AML-193 (cell line): ENCODE measurements around the gene AGO3.
"Not testable (repeated sequence)": the region's sequence is repeated elsewhere in the genome, so short reads cannot be mapped to it uniquely, and the experiment has no call there.

Experiments used
- DNase-seq, 2 experiments: peaks; one replicate each; lab custom pipeline; 2025; lab: John Stamatoyannopoulos, UW

Gene AGO3

DNA sequence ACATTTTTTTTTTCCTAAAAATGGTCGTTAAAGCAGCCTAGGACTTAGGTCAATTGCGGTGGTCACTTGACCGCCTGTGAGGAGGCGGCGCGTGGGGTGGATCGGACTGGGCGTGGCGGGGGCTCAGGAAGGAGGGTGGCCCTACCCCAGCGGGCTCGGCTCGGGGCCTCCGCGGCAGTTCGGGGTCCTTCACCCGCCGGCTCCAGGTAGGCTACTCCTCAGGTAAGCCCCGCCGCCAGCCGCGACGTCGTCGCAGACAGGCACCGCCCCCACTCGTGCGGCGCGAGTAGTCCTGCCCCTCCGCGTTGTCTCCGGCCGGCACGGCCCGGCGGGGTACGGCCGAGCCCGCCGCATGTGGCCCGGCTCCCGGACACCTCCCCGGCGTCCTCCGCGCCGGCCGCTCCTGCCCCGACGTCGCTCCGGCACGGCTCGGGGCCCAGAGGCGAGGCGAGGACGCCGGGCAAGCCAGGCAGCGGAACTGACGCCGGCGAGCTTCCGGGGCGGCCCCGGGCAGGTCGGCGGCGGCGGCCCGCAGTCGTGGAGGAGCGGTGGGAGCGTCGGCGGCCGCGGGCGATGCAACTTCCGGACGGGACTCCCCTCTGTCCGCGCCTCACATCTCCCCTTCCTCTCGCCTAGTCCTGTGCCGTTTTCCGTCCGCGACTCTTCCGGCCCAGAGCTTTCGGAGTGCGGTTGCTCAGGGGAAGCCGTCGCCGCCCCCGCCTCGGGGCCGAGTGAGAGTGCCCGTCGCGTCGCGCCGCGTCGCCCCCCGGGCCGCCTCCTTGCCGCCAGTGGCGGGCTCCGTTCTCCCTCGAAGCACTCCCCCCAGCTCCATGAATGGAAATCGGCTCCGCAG is at the start of gene AGO3:
AGO3 (plus strand) TSS at position 513 of the 853 bp plus-strand sequence; CDS start at position 835, 322 bp downstream.
- peak; percentile 74 to 76 for DNase-seq

DNA sequence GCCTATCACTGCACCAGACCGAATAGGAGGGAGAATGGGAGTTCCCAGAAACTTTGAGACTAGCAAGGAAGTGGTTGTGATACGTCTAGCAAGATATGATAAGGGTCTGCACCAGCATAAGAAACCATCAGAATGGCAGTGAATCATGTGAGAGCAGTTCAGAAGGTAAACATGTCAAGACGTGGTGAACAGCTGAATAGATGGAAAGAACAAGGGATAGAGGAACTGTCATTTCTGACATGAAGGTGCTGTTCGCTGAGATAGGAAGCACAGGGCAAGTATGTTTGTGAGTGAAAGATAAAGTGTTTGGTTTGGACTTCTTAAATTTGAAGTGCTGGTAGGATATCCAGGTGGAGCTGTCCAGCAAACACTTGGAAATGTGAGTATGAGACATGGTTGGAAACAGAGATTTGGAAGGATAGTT is 49.0 kb upstream of the AGO3 start:
- no peak for DNase-seq

DNA sequence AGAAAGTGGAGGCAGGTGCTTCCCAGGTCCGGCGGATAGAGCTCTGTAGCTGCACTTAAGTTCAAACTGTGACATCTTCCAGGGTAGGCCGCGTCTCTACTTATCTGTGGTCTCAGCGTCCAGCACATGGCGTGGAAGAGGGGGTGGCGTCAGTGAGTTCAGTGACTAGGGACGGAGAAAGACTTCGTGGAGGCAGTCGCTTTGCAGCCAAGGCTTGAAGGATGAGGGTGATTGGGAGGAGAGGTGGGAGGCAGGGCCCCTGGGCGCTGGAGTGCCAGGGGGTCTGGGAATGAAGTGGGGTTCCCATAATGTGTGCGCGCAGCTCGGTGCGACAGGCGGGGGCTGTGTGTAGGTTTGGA is 48.3 kb upstream of the AGO3 start:
- DNase-seq: no peak

DNA sequence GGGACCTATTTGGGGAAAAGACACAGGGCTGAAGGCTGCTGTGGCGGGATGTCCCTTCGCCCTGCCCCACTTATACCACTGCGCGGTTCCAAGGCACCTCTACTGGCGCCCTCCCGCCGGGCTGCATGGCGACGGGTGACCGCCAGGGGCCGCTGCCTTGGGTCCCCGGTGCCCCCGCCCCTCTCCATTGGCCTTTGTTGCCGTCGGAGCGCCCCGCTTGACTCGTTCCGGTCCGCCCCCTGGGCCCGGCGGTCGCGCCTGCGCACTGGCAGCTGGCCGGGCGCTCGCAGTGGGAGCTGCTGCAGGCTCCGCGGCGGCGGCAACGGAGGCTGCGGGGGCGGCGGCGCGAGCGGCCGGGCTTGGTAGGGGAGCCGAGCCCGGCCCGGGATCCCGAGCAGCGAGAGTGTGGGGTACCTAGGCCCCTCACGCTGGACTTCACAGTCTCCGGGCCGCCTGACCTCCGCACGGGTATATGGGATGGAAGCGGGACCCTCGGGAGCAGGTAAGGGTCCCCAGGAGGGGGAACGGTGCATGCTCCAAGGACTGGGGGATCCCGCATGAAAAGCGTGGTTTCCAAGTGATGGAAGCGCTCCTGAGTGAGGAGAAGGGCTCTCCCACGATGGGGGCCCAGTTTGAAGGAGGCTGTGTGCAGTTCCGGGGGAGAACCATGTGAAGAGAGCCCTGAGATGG is 47.8 kb upstream of the AGO3 start, which contains the start of gene AGO1:
AGO1 (plus strand) TSS at position 265 of the 690 bp plus-strand sequence; CDS start at position 478, 213 bp downstream.
- DNase-seq: peak; percentile 82 to 86

DNA sequence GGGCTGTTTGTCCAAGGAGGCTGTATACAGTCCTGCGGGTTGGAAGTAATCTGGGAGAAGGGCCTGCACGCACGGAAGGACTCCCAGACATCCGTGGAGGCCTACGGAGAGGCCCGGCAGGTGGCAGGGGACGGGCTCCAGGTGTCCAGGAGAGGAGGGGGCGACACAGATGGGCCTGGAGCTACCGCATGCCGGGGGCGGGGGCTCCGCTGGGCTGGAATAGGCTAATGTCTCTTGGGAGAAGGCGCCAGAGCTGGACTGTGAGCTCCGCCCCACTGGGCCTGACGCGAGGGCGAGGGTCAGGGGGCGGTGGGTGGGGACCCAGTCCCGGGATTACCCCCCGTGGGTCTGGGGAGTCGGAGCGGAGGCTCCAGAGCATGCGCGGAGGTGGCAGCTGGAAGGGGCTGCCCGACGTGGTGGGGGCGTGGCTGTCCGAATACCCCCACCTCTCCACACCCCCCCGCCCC is 47.2 kb upstream of the AGO3 start:
- no peak for DNase-seq

DNA sequence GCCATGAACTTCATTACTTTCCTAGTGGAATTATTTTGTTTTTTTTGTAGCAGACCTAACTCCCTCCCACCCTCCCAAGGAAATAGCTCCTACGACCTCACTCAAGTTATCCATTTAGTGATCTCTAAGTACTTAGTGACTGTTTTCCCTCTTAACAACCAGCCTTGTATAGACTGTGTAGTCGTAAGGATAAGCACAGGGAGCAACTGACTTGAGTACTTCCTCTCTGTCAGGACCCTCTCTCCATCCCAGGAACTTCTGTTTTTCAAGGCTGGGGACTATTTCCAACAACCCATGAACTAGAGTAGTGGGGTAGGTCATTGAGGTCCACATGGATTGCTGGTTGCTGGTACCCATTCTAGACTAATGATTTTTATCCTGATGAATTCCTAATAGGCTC is 46.0 kb upstream of the AGO3 start:
- DNase-seq: no peak

DNA sequence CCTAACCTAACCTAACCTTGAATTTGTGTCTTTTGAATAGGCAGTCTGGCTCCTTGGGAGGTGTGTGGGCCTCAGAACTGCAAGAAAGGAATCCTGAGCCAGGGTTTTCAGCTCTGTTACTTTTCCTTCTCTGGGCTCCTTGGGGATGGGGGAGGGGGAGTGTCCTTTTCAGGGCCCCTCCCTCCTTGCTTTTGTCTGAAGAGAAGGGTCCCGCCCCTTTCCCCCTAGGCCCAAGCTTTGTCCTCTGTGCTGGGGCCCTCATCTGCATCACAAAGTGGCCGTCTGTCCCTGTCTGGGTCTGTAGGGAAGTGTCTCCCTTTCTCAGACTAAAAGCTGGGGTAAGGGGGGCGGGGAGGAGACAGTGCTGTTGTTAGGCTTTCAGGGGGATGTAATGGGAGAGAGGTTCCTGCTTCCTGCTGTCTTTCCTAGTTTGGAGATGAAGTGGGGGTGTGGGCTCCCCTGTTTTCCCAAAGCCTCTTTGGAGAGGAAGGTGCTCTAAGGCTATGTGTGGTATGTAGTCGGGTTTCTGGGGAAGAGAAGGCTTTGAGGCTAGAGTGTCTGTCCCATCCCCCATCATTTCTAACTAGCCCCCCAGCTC is 44.8 kb upstream of the AGO3 start:
- DNase-seq: no peak

DNA sequence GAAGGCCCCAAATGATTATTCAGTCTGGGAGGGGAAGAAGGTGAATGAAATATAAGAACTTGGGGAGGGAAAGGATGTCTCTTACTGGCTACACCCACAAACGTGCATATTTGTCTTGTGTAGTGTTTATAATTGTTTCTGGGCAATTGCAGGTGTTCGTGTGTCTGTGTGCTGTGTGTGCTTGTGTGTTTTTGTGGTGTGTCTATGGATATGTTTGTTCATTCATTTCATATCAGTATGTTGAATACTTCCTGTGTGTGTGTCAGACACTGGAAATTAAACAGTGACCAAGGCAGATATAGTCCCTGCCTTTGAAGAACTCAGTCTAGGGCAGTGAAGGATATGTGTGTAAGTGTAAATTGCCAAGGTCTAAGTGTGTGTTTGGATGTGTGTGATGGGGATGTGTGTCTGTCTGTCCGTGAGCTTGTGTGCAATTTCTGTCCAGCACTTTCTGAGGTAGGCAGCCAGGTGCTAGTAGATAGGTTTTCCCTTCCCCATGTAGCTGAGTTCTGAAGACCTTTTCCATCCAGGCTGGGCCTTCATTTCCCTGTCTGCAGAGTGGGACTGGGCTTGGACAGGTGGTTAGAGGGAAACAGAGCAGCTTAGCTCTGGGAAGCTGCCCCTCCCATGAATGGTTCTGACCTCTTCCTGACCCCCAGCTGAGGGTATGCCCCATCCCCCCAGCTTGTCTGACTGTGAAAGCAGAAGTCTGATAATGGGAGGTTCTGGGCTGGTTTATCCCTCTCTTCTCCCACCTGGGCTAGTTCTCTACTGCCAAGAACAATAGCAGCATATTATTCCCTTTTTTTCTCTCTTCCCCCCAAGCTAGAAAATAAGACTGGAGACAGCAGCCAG is 44.1 kb upstream of the AGO3 start:
- peak; percentile 10 to 16 for DNase-seq

DNA sequence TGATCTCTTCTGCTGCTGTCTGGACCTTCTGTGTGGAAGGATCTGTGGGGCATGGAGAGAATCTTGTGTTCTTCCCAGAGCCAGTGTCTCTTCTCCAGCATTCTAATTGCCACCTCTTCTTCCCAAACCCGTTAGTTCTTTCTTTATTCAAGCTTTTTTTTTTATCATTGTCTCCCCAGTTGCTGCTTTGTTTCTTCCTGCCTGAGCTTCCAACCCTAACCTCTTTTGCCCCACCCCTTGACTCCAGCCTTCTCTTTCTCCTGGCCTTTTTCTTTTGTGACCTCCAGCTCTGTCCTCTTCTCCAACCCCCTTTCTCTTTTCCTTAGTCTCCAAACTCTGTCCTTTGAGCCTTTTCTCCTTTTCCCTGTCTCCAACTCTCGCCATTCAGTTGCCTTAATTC is 43.4 kb upstream of the AGO3 start:
- DNase-seq: no peak

DNA sequence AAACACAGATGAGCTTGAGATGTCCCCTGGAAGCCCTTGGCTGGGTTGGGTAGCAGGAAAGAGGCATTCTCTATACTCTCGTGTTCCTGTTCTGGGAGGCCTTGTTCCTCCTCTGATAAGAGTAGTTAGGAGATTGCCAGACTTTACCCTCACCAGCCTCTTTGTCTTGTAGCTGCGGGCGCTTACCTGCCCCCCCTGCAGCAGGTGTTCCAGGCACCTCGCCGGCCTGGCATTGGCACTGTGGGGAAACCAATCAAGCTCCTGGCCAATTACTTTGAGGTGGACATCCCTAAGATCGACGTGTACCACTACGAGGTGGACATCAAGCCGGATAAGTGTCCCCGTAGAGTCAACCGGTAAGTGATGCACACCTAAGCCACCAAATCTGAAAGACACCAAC is 42.6 kb upstream of the AGO3 start:
- DNase-seq: no peak

DNA sequence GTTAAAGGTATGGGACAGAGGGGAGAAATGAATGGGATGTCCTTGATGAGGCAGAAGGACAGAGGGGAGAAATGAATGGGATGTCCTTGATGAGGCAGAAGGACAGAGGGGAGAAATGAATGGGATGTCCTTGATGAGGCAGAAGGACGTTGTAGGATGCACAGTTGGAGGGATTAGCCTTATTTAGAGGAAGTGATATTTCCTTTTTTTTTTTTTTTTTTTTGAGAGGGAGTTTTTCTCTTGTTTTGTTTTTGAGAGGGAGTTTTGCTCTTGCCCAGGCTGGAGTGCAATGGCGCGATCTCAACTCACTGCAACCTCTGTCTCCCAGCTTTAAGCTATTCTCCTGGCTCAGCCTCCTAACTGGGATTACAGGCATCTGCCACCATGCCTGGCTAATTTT is 41.9 kb upstream of the AGO3 start:
- DNase-seq: not testable (repeated sequence)

DNA sequence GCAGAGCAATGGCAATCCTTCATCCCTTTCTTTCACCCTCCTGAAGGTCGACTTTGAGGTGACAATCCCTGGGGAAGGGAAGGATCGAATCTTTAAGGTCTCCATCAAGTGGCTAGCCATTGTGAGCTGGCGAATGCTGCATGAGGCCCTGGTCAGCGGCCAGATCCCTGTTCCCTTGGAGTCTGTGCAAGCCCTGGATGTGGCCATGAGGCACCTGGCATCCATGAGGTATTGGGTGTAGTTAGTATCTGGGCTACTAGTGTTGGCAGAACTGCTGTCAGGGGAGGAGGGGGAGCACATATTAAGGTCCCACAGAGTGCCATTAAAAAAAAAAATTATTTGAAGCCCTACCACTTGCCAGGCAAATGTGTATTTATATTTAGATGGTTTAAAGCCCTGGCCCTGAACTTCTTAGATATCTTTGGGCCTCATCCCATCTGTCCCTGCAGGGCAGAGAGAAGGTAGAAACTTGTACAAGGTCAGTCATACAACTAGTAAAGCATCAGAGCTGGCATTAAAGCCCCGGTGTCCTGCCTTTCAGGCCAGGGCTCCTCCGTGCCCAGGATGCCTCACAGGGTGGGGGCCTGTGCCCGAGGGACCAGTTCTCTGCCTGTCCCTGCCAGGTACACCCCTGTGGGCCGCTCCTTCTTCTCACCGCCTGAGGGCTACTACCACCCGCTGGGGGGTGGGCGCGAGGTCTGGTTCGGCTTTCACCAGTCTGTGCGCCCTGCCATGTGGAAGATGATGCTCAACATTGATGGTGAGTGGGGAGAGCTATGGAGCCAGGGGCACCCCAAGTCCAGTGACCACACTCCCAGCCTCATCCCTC is 37.6 kb upstream of the AGO3 start:
- DNase-seq: no peak

DNA sequence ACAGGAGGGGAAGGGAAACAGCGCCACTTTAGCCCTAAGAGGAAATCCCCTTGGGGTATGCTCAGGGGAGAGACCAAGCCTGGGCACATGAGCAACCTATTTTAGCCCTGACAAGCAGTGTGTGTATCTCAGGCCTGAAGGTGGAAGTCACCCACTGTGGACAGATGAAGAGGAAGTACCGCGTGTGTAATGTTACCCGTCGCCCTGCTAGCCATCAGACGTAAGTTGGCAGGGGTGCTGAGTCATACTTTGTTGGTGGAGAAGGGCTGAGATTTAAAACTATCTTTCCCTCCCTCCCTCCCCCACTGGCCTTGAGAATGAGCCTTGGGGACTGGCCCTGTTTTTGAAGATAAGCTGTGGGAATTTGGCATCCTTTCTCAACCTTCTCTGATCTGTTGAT is 36.7 kb upstream of the AGO3 start:
- DNase-seq: peak; percentile 48 to 54

DNA sequence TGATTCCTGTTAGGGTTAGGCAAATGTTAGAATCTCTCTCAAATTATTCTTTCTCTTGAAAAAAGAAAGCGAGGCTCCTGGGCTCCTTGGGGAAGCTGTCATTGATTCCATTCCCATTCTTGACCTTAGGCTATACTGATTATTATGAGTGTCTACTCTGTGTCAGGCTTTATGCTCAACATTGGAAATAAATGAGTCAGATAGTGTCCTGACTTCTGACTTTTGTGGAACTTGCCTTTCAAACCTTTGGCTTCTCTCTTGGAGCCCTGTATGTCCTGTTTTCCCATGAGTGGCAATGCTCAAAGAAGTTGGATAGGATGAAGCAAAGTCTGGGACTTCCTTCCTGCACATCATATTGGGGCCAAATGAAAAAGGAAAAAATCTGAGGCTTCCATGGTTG is 36.2 kb upstream of the AGO3 start:
- no peak for DNase-seq

DNA sequence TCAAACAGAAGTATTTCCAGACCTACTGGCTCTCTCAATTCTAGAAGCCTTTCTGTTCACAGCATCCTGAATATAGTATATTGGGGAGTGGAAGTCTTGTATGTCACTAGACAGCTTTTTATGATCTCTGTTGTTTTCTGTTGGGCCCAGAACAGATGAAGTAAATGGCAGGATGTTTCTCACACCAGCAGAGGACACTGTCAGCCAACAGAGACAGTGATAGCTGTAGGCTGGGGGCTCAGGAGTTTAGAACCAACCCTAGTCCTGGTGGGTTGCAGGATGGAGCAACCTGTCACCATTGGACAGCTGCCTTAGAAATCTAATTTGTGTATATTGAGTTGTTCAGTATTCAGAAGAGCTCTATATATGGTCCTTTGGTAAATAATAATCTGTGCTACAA is 31.0 kb upstream of the AGO3 start:
- no peak for DNase-seq

DNA sequence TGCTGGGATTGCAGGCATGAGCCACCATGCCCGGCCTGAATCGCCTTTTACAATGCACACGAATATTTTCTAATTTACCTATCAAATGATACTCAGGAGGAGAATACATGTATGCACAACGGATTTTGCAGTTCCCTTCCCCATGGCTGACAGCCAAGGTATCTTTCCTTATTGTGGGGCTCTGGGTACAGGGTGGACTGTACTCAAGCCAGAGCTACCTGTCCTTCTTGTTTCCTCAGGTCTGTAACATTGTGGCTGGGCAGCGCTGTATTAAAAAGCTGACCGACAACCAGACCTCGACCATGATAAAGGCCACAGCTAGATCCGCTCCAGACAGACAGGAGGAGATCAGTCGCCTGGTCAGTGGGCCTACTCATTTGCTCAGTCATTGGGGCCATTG is 29.7 kb upstream of the AGO3 start:
- no peak for DNase-seq

DNA sequence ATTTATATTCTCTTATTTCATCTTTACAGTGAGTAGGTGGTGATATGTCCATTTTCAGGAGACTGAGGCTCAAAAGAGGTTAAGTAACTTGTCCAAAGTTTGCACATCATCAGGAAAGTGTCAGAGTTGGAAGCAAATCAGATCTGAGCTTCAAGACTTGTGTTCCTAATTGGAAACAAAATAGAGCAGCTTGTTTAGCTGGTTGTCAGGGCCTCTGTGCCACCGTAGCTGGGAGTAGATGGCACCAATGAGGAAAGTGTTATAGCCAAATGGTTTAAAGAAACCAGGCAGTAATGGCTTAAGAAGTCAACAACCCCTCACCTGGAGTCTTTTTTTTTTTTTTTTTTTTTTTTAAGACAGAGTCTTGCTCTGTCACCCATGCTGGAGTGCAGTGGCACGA is 28.2 kb upstream of the AGO3 start:
- DNase-seq: no peak

DNA sequence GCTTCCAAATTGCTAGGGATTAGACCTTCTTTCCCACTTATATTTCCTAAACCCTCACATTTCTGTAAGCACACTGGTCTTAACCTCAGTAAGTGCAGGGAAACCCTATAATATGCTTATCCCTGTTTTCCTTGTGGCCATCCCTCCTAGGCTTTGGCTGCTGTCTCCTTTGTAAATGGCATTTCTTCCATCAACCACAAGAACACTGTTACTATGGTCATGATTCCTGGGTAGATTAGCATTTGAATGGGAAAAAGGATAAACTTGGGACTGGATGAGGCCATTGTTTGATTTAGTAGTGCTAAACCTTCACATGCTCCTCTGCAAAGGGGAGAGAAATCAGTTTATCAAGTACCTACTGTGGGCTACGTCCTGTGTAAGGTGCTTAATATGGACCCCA is 16.2 kb upstream of the AGO3 start:
- no peak for DNase-seq

DNA sequence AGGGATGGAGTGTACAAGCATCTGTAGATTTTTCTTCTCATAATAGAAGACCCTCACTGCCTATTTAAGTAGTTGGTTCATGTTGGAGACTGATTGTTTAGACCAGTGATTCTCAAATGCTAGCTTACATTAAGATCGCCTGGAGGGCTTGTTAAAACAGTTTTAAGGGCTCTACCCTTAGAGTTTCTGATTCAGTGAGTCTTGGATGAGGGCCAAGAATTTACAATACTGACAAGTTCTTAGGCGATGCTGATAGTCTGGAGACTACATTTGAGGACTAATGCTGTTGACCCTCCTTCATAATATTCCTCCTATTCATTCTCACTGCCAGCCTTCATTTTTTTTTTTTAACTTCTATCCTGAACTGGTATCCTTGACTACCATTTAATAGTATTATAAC is 15.2 kb upstream of the AGO3 start:
- no peak for DNase-seq

DNA sequence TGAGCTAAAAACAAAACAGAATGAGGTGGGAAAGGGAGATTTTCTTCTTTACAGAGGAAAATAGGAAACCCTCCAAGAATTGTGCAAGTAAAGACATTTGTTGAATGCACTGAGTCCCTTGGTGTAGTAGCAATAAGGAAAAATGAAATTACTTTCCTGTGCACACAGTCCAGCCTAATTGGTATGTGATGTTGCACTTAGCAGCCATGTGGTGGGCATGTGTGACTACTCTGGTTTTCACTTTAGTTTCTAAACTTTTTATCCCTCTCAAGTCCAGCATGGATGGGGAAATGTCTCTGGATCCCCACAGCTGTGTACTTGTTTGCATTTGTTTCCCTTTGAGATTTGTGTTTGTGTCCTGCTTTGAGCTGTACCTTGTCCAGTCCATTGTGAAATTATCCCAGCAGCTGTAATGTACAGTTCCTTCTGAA is 7.1 kb upstream of the AGO3 start:
- no peak for DNase-seq

DNA sequence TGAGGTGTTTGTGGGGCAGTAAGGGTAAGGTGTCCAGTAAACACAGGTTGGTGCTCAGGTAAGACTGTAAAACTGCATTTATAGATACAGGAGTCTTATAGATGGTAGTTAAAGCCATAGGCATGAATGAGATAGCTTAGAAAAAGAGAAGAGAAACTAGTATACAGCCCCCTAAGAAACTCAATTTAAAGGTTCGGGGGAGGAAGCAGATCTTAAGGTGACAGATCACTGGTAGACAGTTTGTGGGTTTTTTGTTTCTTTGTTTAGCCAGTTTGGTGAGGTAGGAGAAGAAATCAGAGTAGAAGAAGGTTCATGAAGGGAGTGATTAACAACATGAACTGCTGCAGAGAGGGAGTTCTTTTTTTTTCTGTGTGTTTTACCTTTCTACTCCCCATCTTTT is 6.1 kb upstream of the AGO3 start:
- no peak for DNase-seq
